HG03280 (cell line): Measurements from ENCODE around the gene PHACTR1.

Experiments used
- ATAC-seq: cut with Tn5 transposase; IDR thresholded peaks from one replicate; pipeline ENCODE4 v1.9.1; 2021; ENCODE audit warnings: mild to moderate bottlenecking, moderate library complexity; ENCODE audit not compliant: unreplicated experiment

PHACTR1 gene

DNA sequence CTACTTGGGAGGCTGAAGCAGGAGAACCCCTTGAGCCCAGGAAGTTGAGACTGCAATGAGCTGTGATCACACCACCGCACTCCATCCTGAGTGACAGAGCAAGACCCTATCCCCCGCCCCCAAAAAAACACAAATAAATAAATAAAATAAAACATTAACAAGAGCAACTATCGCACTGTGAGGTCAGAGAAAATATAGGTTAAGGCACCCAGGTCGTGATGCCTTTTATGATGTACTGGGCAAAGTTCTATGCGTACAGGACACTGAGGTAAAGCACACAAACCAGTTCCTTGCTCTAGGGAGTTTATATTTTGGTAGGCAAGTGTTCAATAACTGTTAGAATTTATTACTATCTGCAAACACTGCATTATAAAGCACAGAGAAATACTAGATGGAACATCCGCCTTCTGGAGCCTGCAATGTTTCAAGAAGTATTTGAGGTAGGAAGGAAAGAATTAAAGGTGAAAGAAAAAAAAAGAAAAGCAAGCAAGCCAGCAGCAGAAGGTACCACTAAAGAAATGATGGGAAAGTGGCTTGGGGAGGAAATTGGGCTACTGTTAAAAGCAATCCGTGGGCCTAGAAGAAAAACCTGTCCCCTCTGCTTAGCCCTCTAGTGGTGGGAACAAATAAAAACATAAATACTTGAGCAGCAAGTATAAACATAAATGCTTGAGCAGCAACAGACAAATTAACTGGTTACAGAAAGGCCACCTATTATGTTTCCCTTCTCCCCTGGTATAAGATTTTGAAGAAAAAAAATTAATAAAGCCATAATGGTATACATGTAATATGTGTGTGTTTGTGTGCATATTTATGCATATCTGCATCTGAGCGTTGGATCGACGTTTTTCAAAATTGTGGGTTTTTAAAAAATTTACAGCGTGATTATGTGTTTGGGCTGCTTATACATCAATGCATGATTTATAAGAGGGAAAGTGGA lies 128.0 kb downstream of the PHACTR1 start:
- ATAC-seq: no peak

DNA sequence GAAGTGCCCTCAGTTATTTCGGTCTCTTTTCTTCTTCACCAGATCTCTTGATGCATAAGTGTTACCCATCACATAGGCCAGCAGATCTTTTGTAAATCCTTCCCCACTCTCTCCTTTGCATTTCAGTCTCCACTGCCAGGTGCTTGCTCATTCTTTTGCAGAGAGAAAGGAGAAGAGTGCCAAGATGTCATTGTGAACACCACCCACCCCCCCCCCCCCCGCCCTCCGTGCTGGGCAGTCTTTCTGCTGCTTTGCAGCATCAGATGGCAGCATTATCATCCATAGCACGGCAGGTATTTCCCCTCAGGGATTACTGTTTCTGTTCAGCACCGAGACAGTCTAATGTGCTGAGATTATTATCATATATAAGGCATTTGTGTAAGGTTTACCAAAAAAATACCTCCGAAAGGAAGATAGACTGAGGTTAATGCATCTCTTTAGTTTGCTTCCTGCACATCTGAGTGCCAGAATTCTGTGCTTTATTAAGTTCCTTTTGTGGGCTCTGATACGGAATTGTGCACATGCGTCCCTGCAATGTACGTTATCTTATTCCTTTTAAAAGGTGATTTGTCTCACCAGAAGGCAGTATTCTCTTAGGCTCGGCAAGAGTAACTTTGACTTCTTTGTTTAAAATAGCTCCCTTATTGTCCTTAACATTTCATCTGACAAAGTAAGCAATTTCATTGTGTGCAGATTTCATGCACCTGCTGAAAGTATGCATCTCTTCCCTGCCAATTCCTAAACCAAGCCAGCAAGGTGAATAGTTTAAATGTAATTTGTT lies 128.8 kb downstream of the PHACTR1 start:
- no peak for ATAC-seq

- no peak for ATAC-seq
Observed at GRCh38 chr6:12848964-12849808, 132.6 kb downstream of the PHACTR1 start.

DNA sequence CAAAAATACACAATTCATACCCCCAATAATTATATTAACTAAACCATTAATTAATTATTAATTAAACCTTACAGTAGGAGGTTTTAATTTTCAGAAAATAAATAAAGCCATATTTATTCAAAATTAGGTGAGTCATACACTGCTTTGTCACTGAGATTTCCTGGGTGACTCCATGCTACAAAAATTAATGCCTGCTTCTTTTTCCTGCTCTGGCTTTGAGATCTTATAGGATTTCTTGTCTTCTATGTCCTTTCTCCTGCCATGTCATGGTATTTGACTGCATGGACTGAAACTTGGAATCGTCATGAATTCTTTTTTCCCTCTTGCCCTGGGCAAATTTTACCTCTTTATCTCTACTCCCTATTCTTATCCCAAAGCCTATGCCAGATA lies 133.2 kb downstream of the PHACTR1 start:
- no peak for ATAC-seq

DNA sequence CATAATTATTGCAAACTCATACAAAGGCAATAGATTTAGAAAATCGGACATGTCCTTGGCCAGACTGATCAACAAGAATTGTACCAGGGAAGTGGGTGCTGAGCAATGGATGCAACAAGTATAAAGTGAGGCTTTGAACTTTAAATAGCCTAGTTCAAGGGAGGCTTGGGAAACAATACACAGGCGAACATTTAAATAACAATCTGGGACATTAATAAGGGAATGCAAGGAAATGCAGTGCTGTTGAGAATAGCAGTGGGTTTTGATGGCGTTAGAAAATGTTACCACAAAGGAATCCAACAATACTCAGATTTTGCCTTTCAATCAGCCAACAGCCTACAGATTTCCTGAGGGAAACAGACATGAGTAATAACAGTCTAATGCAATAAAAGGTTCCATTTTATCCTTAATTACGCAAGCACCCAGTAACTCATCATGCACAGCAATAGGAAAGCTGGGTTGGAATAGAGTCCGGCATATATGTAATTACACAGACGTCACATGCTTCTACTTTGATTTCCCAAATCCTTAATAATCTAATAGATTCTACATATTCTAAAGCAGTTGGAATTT lies 134.6 kb downstream of the PHACTR1 start:
- no peak for ATAC-seq

- no peak for ATAC-seq
Observed at GRCh38 chr6:12861603-12862002, 145.0 kb downstream of the PHACTR1 start.

GRCh38 chr6:12865117-12865516 lies 148.6 kb downstream of the PHACTR1 start:
- no peak for ATAC-seq

DNA sequence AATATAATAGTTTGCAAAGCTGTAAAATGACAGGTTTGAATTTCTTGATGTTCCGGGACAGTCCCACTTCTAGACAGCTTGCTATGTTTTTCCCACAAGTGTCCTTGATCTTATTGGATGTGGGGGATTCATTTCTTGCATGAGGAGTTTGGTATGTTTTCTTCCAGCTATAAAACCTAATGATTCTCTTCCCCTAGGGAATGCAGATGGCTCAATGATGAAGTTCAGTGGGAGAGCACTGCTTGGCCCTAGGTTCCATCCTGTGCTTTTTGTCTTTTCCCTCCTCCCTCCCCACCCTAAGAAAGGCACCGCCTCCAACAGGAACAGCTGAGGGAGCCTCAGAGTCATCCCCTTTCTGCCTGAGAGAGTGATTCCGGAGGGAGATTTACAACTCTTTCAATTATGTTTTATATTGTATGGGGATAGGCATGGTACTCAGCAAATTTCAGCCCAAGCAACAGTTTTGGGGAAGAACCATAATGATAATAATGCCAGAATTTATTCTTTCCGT lies 149.2 kb downstream of the PHACTR1 start:
- no peak for ATAC-seq

GRCh38 chr6:12866422-12867029 lies 150.0 kb downstream of the PHACTR1 start:
- ATAC-seq: no peak

GRCh38 chr6:12869816-12870432 lies 153.4 kb downstream of the PHACTR1 start:
- ATAC-seq: no peak

GRCh38 chr6:12873691-12874090 lies 157.1 kb downstream of the PHACTR1 start:
- ATAC-seq: no peak

DNA sequence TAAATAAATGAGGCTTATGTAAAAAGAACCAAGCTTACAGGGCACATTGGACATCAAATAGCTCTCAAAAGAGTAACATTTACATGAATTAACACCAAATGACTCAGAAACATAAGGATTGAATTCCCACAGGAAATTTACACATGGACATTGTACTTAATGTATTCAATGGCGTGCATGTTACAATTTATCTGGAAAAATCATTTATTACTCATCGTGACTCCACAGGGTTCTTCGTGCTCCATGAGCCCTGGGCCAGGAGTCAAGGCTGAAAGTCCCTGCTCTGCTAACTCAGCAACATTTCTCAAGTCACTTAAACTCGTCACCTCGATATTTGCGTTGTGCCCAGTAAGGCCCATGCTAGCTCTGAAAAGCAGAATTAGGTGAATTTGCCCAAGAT lies 158.5 kb downstream of the PHACTR1 start:
- ATAC-seq: no peak

GRCh38 chr6:12878741-12879140 lies 162.2 kb downstream of the PHACTR1 start:
- no peak for ATAC-seq

- no peak for ATAC-seq
Observed at GRCh38 chr6:12882761-12883290, 166.3 kb downstream of the PHACTR1 start.

GRCh38 chr6:12884983-12885382 lies 168.4 kb downstream of the PHACTR1 start:
- ATAC-seq: no peak

GRCh38 chr6:12886961-12887775 lies 170.6 kb downstream of the PHACTR1 start:
- no peak for ATAC-seq

GRCh38 chr6:12890171-12890790 lies 173.7 kb downstream of the PHACTR1 start:
- no peak for ATAC-seq

DNA sequence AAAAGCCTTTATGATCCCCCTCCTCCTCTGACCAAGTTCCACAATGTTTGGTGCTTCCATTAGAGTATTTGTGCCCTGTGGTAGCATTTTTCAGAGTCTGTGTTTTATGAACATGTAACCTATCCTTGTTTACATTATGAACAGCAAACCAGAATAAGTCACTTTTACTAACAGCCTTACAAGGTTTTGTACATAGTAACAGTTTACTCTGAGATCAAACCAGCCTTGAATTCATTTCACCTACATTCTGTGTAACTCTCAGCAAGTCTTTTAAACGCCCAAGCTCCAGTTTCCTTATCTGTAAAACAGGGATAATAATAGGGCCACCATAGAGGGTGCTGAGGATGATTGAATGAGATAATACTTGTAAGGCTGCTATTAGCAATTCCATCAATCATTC lies 175.0 kb downstream of the PHACTR1 start:
- ATAC-seq: no peak
